Smooth muscle cell of the pulmonary artery (primary cell): ENCODE results near the gene IQGAP3. TPM values are rescaled to one million over a fixed set of nuclear protein-coding genes. Genes with fewer than 3 reads are reported as not detected.

Experiments used
- total RNA-seq: library from RNA; depleted of rRNA; stranded (reverse); fragments of >200 nt; gene quantifications from 2 replicates; pipeline ENCODE4 v1.2.3, GENCODE V29; 2014

The IQGAP3 gene
- 6.0 and 16.6 TPM in 2 replicates for total RNA-seq

DNA sequence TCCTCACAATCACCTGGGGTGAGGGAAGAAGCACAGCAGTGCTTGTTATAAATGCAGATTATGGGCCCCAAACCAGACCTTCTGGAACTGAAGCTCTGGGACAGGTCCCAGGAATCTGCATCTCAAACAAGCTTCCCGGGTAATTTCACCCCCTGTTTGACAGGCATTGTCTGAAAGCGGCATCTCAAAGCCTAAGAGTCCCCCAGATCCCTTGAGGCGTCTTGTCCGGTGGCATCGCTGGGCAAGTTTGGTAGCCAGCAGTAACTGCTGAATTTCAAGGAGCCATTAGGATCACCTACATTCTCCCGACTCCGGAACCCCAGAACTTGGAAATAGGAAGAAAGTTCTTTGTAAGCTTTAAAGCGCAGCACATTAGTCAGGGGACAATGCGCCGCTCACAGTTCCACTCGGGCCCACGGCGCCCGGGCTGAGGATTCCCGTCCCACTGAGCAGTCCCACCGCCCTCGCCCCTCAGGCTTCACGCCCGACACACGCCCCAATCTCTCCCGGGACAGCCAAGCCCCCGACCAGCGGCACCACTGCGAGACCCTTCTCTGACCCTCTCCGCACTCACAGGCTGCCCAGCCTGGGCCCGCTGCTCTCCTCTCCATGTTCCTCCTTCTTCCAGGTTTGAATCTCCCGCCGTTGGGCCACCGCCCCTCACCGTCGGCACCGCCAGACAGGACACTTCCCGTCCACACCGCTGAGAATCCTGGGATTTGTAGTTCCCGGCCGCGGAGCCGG is at the start of gene IQGAP3:
IQGAP3 (minus strand) TSS at position 647 of the 744 bp plus-strand sequence; CDS start at position 611, 36 bp downstream.

DNA sequence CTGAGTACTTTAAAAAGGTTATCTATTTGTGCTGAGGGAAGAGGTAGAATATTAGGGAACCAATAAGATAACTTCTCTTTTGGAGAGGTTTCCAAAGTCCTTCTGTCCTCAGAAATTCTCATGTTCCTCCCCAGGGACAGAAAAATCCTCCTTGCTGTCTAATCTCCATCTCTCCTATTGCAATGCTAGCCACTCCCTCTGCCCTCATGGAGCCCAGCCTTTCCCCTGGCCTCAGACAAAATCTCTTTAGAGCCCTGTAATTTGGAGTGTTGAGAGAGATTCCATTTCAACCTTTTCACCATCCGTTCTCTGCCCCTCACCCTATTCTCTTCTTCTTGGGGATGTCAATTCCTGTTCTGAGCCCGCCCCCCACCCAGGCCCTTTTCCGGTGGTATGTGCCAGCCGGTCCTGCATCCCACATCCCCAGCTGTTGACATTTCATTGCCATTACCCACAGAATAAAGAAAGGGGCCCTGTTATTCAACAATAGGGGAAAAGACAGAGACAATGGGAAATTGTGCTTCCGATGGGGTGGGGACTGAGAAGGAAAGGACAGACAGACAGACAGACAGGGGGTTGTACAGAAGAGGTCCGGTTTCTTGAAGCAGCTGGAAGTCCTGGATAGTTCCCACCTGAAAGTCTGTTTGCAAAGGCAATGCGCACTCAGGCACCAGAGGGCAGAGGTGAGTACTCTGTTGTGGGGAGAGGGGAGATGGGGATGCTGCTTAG is 46.7 kb upstream of the IQGAP3 start, which contains the start of gene HAPLN2:
HAPLN2 (plus strand) TSS at position 563 of the 729 bp plus-strand sequence. CDS start 4,076 bp downstream, outside the sequence.

GRCh38 chr1:156601122-156601830 is 28.9 kb upstream of the IQGAP3 start, which contains the start of gene GPATCH4:
GPATCH4 (minus strand) TSS chr1:156601479.

GRCh38 chr1:156591432-156592157 is 19.2 kb upstream of the IQGAP3 start, which contains the start of gene NAXE:
NAXE (plus strand) TSS chr1:156591776; CDS start chr1:156591805, 29 bp downstream.

DNA sequence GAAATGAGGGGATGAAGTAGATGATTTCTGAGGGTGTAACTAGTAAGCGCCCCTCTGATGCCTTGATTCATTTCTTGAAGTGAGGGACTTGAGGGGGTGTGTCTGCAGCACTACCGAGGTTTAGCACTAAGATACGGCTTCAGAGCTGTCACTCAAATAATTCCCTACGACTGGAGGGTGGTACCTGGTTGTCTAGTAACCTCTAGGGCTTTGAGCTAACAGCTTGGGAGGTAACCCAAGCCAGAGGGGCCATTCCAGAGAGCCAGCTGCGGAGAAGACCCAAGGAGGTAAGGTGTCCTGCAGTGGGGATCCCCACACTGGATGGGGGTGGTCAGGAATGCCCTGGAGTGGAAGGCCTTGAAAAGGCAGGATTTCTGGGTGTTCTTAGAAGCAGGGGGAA is 7.1 kb upstream of the IQGAP3 start, which contains the start of gene TTC24:
TTC24 (plus strand) TSS at position 252 of the 400 bp plus-strand sequence. CDS start 1,642 bp downstream, outside the sequence.

GRCh38 chr1:156500543-156500792 is 71.9 kb downstream of the IQGAP3 start, which contains the start of gene MEF2D:
MEF2D (minus strand) TSS chr1:156500775; CDS start chr1:156483292, 17,483 bp downstream.

Other genes starting within 250 kb of the IQGAP3 start
- 271 and 277 TPM in 2 replicates for gene CCT3, start 234.3 kb downstream of the IQGAP3 start, total RNA-seq
- not detected in 2 replicates for gene TSACC, start 234.0 kb downstream of the IQGAP3 start, total RNA-seq
- gene RHBG, start 203.4 kb downstream of the IQGAP3 start, total RNA-seq, result not detected in 2 replicates
- 11.8 and 13.9 TPM in 2 replicates for gene MEF2D, start 71.8 kb downstream of the IQGAP3 start, total RNA-seq
- not detected in 2 replicates for gene TTC24, start 7.2 kb upstream of the IQGAP3 start, total RNA-seq
- gene NAXE, start 19.2 kb upstream of the IQGAP3 start, total RNA-seq, result 49.4 and 59.5 TPM in 2 replicates
- 8.7 and 18.0 TPM in 2 replicates for gene GPATCH4, start 28.9 kb upstream of the IQGAP3 start, total RNA-seq
- not detected in 2 replicates for gene HAPLN2, start 46.9 kb upstream of the IQGAP3 start, total RNA-seq
- gene BCAN, start 69.6 kb upstream of the IQGAP3 start, total RNA-seq, result not detected in 2 replicates
- 43.7 and 57.4 TPM in 2 replicates for gene NES, start 104.8 kb upstream of the IQGAP3 start, total RNA-seq
- 13.8 and 24.8 TPM in 2 replicates for gene CRABP2, start 133.0 kb upstream of the IQGAP3 start, total RNA-seq
- gene METTL25B, start 155.9 kb upstream of the IQGAP3 start, total RNA-seq, result 12.4 and 15.2 TPM in 2 replicates
- 8.9 and 10.9 TPM in 2 replicates for gene ISG20L2, start 156.2 kb upstream of the IQGAP3 start, total RNA-seq
- gene MRPL24, start 168.5 kb upstream of the IQGAP3 start, total RNA-seq, result 35.4 and 54.9 TPM in 2 replicates
- 125 and 164 TPM in 2 replicates for gene HDGF, start 179.1 kb upstream of the IQGAP3 start, total RNA-seq
- 15.6 and 15.8 TPM in 2 replicates for gene PRCC, start 195.0 kb upstream of the IQGAP3 start, total RNA-seq
- gene SH2D2A, start 244.3 kb upstream of the IQGAP3 start, total RNA-seq, result 0.13 TPM in 1 of 2 replicates, not detected in the other